Forelimb muscle (tissue), 1 donor: ENCODE results near the gene PEX16. TPM values are rescaled to one million over a fixed set of nuclear protein-coding genes. Genes with fewer than 3 reads are reported as not detected.

ENCODE experiments used
- DNase-seq: peaks from one replicate; pipeline ENCODE4 v3.0.0-alpha.2; 2013; ENCODE audit warnings: low read depth
- polyA plus RNA-seq: library from polyadenylated mRNA; unstranded; fragments of 120-200 nt; gene quantifications from one replicate; pipeline ENCODE4 v1.2.1, GENCODE V29; 2013; ENCODE audit not compliant: insufficient read length

PEX16 gene
- polyA plus RNA-seq, 1 donor: 11.7 TPM

- DNase-seq: peak; percentile 77
Observed at GRCh38 chr11:45899448-45900174, 18.1 kb downstream of the PEX16 start.

GRCh38 chr11:45899086-45899447 lies 18.6 kb downstream of the PEX16 start:
- no peak for DNase-seq

- no peak for DNase-seq
Observed at GRCh38 chr11:45897556-45897955, 20.1 kb downstream of the PEX16 start.

- no peak for DNase-seq
Observed at GRCh38 chr11:45896422-45896984, 21.2 kb downstream of the PEX16 start.

GRCh38 chr11:45895553-45896259 lies 22.0 kb downstream of the PEX16 start:
- DNase-seq: no peak

- DNase-seq: no peak
Observed at GRCh38 chr11:45894555-45895247, 23.0 kb downstream of the PEX16 start.

GRCh38 chr11:45892856-45893255 lies 24.8 kb downstream of the PEX16 start:
- no peak for DNase-seq

- no peak for DNase-seq
Observed at GRCh38 chr11:45890886-45891550, 26.7 kb downstream of the PEX16 start.

- DNase-seq: no peak
Observed at GRCh38 chr11:45889966-45890365, 27.7 kb downstream of the PEX16 start.

GRCh38 chr11:45889555-45889954 lies 28.1 kb downstream of the PEX16 start:
- DNase-seq: no peak

- DNase-seq: no peak
Observed at GRCh38 chr11:45887587-45887986, 30.1 kb downstream of the PEX16 start.

GRCh38 chr11:45886816-45887520 lies 30.7 kb downstream of the PEX16 start:
- no peak for DNase-seq

- DNase-seq: no peak
Observed at GRCh38 chr11:45885921-45886721, 31.6 kb downstream of the PEX16 start.

GRCh38 chr11:45885274-45885920 lies 32.3 kb downstream of the PEX16 start, which contains the start of gene MAPK8IP1:
Gene MAPK8IP1 (plus strand): TSS chr11:45885651. CDS start chr11:45885821, 170 bp downstream.
- DNase-seq: no peak

- no peak for DNase-seq
Observed at GRCh38 chr11:45884596-45885185, 33.0 kb downstream of the PEX16 start.

- DNase-seq: no peak
Observed at GRCh38 chr11:45881708-45882368, 35.8 kb downstream of the PEX16 start.

- DNase-seq: no peak
Observed at GRCh38 chr11:45880772-45881570, 36.7 kb downstream of the PEX16 start.
